HCT116 (cell line): ENCODE results near the gene SMG6. TPM values are rescaled to one million over a fixed set of nuclear protein-coding genes. Genes with fewer than 3 reads are reported as not detected.

Experiments
- ATAC-seq: fragments of 200-7000 bp; cut with Tn5 transposase; 2 replicates; pipeline ENCODE4 v1.9.1; 2020; ENCODE audit warnings: mild to moderate bottlenecking, moderate library complexity
- BruUV-seq: library from RNA; stranded (reverse); fragments of 400-500 nt; replicated peaks from 2 replicates; lab custom pipeline; 2021; lab: Mats Ljungman, UMichigan
- CTCF ChIA-PET: fragments of 300-600 bp; sonication (Branson Sonifier 250); formaldehyde crosslinking; loops from one replicate; lab custom pipeline; 2021; ENCODE audit warnings: antibody characterized with exemption; lab: Charles Lee
- POLR2A ChIA-PET: fragments of 300-600, 350-600 bp; sonication (Branson Sonifier 250); formaldehyde crosslinking; loops from one replicate; lab custom pipeline; 2021; ENCODE audit warnings: antibody characterized with exemption; lab: Charles Lee
- RAD21 ChIA-PET, 2 experiments: fragments of 300-600 bp; sonication (Branson Sonifier 250); formaldehyde crosslinking; loops; one replicate each; lab custom pipeline; 2023; ENCODE audit warnings: low total read pairs in 2 of 2; ENCODE audit not compliant: uncharacterized antibody in 2 of 2, unreplicated experiment in 2 of 2, low non-redundant PET in 1 of 2; lab: Charles Lee
- DNase-seq: peaks from one replicate; pipeline ENCODE4 v3.0.0-alpha.2; 2010; ENCODE audit warnings: low read depth, low spot score
- H2AFZ ChIP-seq: fragments of 200-600 bp; shearing (Covaris generic), sonication (generic); 2 replicates; pipeline ENCODE4 v1.6.1; 2017; ENCODE audit warnings: low read depth, mixed run types, mixed read lengths, antibody characterized with exemption, low read length; ENCODE audit not compliant: poor library complexity, severe bottlenecking
- H3K27ac ChIP-seq: 2 replicates; pipeline ENCODE4 v1.5.1; 2012; ENCODE audit warnings: low read depth, low read length
- H3K27me3 ChIP-seq: fragments of 200-600 bp; sonication (generic); 2 replicates; pipeline ENCODE4 v1.6.1; 2016; ENCODE audit warnings: mixed run types, low read length, mixed read lengths; ENCODE audit not compliant: insufficient read depth
- H3K36me3 ChIP-seq, 2 experiments: fragments of 200-500 bp in 1 of 2; fragments of 200-600 bp in 1 of 2; sonication (Bioruptor generic) in 1 of 2; sonication (generic) in 1 of 2; 2 replicates each; pipeline versions ENCODE4 v1.5.1 to v1.6.1; 2014 to 2016; ENCODE audit warnings: low read length in 2 of 2, inconsistent platforms in 1 of 2, mixed read lengths in 1 of 2, mixed run types in 1 of 2; ENCODE audit not compliant: insufficient read depth in 2 of 2, control insufficient read depth in 1 of 2
- H3K4me1 ChIP-seq, 2 experiments: fragments of 200-600 bp in 1 of 2; sonication (generic) in 1 of 2; 2 replicates each; pipeline versions ENCODE4 v1.5.1 to v1.6.1; 2012 to 2017; ENCODE audit warnings: low read length in 2 of 2, inconsistent platforms in 1 of 2, mild to moderate bottlenecking in 1 of 2, mixed read lengths in 1 of 2, mixed run types in 1 of 2, moderate library complexity in 1 of 2; ENCODE audit not compliant: insufficient read depth in 2 of 2, control insufficient read depth in 1 of 2
- H3K4me2 ChIP-seq: fragments of 200-600 bp; sonication (generic); 2 replicates; pipeline ENCODE4 v1.6.1; 2017; ENCODE audit warnings: mixed run types, low read length, mixed read lengths
- H3K4me3 ChIP-seq, 2 experiments: fragments of 200-600 bp in 1 of 2; sonication (generic) in 1 of 2; replicated peaks in 1 of 2; 2 replicates each; pipeline ENCODE4 v1.5.1; 2011 to 2016; ENCODE audit warnings: low read length in 2 of 2, control low read depth in 1 of 2, low read depth in 1 of 2, mild to moderate bottlenecking in 1 of 2, mixed read lengths in 1 of 2, mixed run types in 1 of 2
- H3K79me2 ChIP-seq: fragments of 200-600 bp; sonication (generic); 2 replicates; pipeline ENCODE4 v1.6.1; 2017; ENCODE audit warnings: mild to moderate bottlenecking, mixed run types, low read length, moderate library complexity, mixed read lengths; ENCODE audit not compliant: insufficient read depth
- H3K9ac ChIP-seq: fragments of 200-600 bp; sonication (generic); 2 replicates; pipeline ENCODE4 v1.6.1; 2016; ENCODE audit warnings: low read length, mixed read lengths
- H3K9me2 ChIP-seq: fragments of 200-600 bp; sonication (generic), shearing (Covaris generic); 2 replicates; pipeline ENCODE4 v1.6.1; 2017; ENCODE audit warnings: mixed run types, mild to moderate bottlenecking, moderate library complexity; ENCODE audit not compliant: insufficient read depth
- H3K9me3 ChIP-seq, 2 experiments: fragments of 200-500 bp in 1 of 2; fragments of 200-600 bp in 1 of 2; sonication (Bioruptor generic) in 1 of 2; sonication (generic) in 1 of 2; 2 replicates each; pipeline ENCODE4 v1.6.1; 2014 to 2017; ENCODE audit warnings: low read length in 2 of 2, mixed read lengths in 2 of 2, inconsistent platforms in 1 of 2, low read depth in 1 of 2, mild to moderate bottlenecking in 1 of 2, mixed run types in 1 of 2, moderate library complexity in 1 of 2; ENCODE audit not compliant: control insufficient read depth in 1 of 2, insufficient read depth in 1 of 2
- H4K20me1 ChIP-seq: fragments of 200-600 bp; sonication (generic), shearing (Covaris generic); 2 replicates; pipeline ENCODE4 v1.6.1; 2017; ENCODE audit warnings: mixed run types, mild to moderate bottlenecking, moderate library complexity; ENCODE audit not compliant: insufficient read depth
- CBX3 ChIP-seq: IDR thresholded peaks from 2 replicates; pipeline ENCODE4 v1.6.1; 2012; ENCODE audit warnings: low read depth
- CTCF ChIP-seq, 3 experiments: fragments of 200-600 bp in 1 of 3; sonication (generic) in 1 of 3; IDR thresholded peaks in 2 of 3; conservative IDR thresholded peaks in 1 of 3; 2 replicates each; pipeline ENCODE4 v1.5.1; 2012 to 2017; ENCODE audit warnings: low read depth in 2 of 3, low read length in 2 of 3, antibody characterized with exemption in 1 of 3, borderline replicate concordance in 1 of 3, control low read depth in 1 of 3, mild to moderate bottlenecking in 1 of 3, mixed read lengths in 1 of 3, mixed run types in 1 of 3, moderate library complexity in 1 of 3; ENCODE audit not compliant: insufficient read depth in 1 of 3
- ELF1 ChIP-seq: IDR thresholded peaks from 2 replicates; pipeline ENCODE4 v1.6.1; 2012; ENCODE audit warnings: low read depth, borderline replicate concordance
- EZH2 ChIP-seq: fragments of 200-600 bp; sonication (generic); IDR thresholded peaks from 2 replicates; pipeline ENCODE4 v1.6.1; 2017; ENCODE audit warnings: antibody characterized with exemption, mixed run types
- EZH2phosphoT487 ChIP-seq: fragments of 200-600 bp; IDR thresholded peaks from 2 replicates; pipeline ENCODE4 v1.6.1; 2018; ENCODE audit warnings: antibody characterized with exemption, borderline replicate concordance
- JUND ChIP-seq: IDR thresholded peaks from 2 replicates; pipeline ENCODE4 v1.6.1; 2012
- POLR2AphosphoS5 ChIP-seq: IDR thresholded peaks from 2 replicates; pipeline ENCODE4 v1.6.1; 2011; ENCODE audit warnings: mild to moderate bottlenecking, low read depth, low read length, moderate library complexity
- SIN3A ChIP-seq: IDR thresholded peaks from 2 replicates; pipeline ENCODE4 v1.6.1; 2012; ENCODE audit warnings: low read depth
- SRF ChIP-seq: IDR thresholded peaks from 2 replicates; pipeline ENCODE4 v1.6.1; 2012; ENCODE audit warnings: low read depth
- TCF7L2 ChIP-seq: IDR thresholded peaks from 2 replicates; pipeline ENCODE4 v1.7.0; 2011; ENCODE audit warnings: borderline replicate concordance, inconsistent platforms; ENCODE audit not compliant: insufficient read depth, insufficient read length; ENCODE audit errors: extremely low read depth
- ZFX ChIP-seq: fragments of 450-650 bp; IDR thresholded peaks from 2 replicates; pipeline ENCODE4 v1.6.1; 2017
- ZNF274 ChIP-seq: fragments of 200-500 bp; sonication (Bioruptor generic); IDR thresholded peaks from 2 replicates; pipeline ENCODE4 v1.6.1; 2014; ENCODE audit warnings: mild to moderate bottlenecking, low read depth, low read length, inconsistent platforms
- intact Hi-C: fragments of 100-400 bp; cut with micrococcal nuclease; formaldehyde crosslinking; loops from 2 replicates; pipeline ENCODE4 v1.10.0; 2022
- total RNA-seq: library from RNA; stranded (reverse); gene quantifications from one replicate; pipeline ENCODE4 v1.2.1, GENCODE V29; 2021; ENCODE audit not compliant: unreplicated experiment

The SMG6 gene
- total RNA-seq, 1 experiment from 2014 or later: 23.1 TPM

GRCh38 chr17:2043785-2044184 is 259.8 kb downstream of the SMG6 start (continued):
- no peak for TF ChIP-seq CTCF (IDR thresholded peaks at IDR 0.05 in 2 of 3, conservative IDR thresholded peaks at IDR 0.05 in 1 of 3; ENCODE audit: borderline replicate concordance in 1 of 3, insufficient read depth in 1 of 3, low read depth in 2 of 3, low read length in 2 of 3)

- intact Hi-C loops: no loop called here
- ChIA-PET CTCF (interaction anchor here (1.0 to 1.8 kb wide), 2 partner anchors 17 to 202 kb away, joined by 3 to 7 read pairs; partner anchors contain the start of gene RTN4RL1), POLR2A (no interaction called here), RAD21 (no interaction called here)
- H3K4me2 ChIP-seq: peak overlapping the region; percentile 93
- peaks cover 17 to 36% of the 10 kb centered on the region in 2 experiments for H3K4me1 ChIP-seq
- no peak for TF ChIP-seq JUND
- no peak for TF ChIP-seq ZFX
- no peaks in the 10 kb centered on the region for H3K9me3 ChIP-seq
- BruUV-seq: TSS peak; percentile 66
- DNase-seq: no peak
- peak overlapping the region; percentile 91 for H3K9ac ChIP-seq
- peak overlapping the region; percentile 83 for H3K27ac ChIP-seq
- no peak overlapping the region for H2AFZ ChIP-seq
- no peaks in the 10 kb centered on the region for H3K27me3 ChIP-seq
- peaks cover 20% of the 10 kb centered on the region; the same call in 1 of the 2 replicates for H3K79me2 ChIP-seq
- H4K20me1 ChIP-seq: no peaks in the 10 kb centered on the region
- H3K9me2 ChIP-seq: no peaks in the 10 kb centered on the region
- peak overlapping the region; percentile 94 to 96 for H3K4me3 ChIP-seq
- ATAC-seq: no peak; the same call in 1 of the 2 replicates
- H3K36me3 ChIP-seq: 0 out of 4 replicates have a peak, but pooled peaks cover 0 to 3% of the 10 kb centered on the region in 2 experiments
Measured at GRCh38 chr17:2042933-2043332, 260.7 kb downstream of the SMG6 start.

- Histone ChIP-seq H3K9me2 (no peaks in the 10 kb centered on the region), H3K79me2 (peaks cover 20% of the 10 kb centered on the region; the same call in 1 of the 2 replicates), H3K27ac (peak overlapping the region; percentile 83), H3K4me3 (peak overlapping the region; percentile 94 to 96), H3K4me1 (peaks cover 17 to 36% of the 10 kb centered on the region in 2 experiments), H3K36me3 (0 out of 4 replicates have a peak, but pooled peaks cover 0 to 3% of the 10 kb centered on the region in 2 experiments), H2AFZ (no peak overlapping the region), H3K27me3 (no peaks in the 10 kb centered on the region), H4K20me1 (no peaks in the 10 kb centered on the region), H3K9ac (peak overlapping the region; percentile 91), H3K4me2 (peak overlapping the region; percentile 93), H3K9me3 (no peaks in the 10 kb centered on the region)
- CTCF ChIA-PET: interaction anchor here (1.0 to 1.8 kb wide), 2 partner anchors 17 to 202 kb away, joined by 3 to 7 read pairs; partner anchors contain the start of gene RTN4RL1
- POLR2A ChIA-PET: no interaction called here
- RAD21 ChIA-PET: no interaction called here
- ATAC-seq (peak; percentile 32), DNase-seq (no peak)
- intact Hi-C loops: no loop called here
- no TSS peak for BruUV-seq
- TF ChIP-seq CTCF (IDR thresholded peaks at IDR 0.05 in 2 of 3, conservative IDR thresholded peaks at IDR 0.05 in 1 of 3; ENCODE audit: borderline replicate concordance in 1 of 3, insufficient read depth in 1 of 3, low read depth in 2 of 3, low read length in 2 of 3): peak in 1 of 3 experiments; percentile 40; a peak in 4 of 6 replicates
- no peak for TF ChIP-seq EZH2
- TF ChIP-seq EZH2phosphoT487: no peak
- no peak for TF ChIP-seq POLR2AphosphoS5
- no peak for TF ChIP-seq TCF7L2
- TF ChIP-seq ZFX: 0 out of 2 replicates have a peak, but pooled peaks have one; percentile 24
- TF ChIP-seq SIN3A: no peak; the same call in 1 of the 2 replicates
- no peak for TF ChIP-seq ELF1
- no peak for TF ChIP-seq JUND
- TF ChIP-seq ZNF274: no peak
- TF ChIP-seq SRF: no peak
- TF ChIP-seq CBX3: no peak
Measured at GRCh38 chr17:2042390-2042847, 261.2 kb downstream of the SMG6 start.
